H4 (cell line): ENCODE measurements around the gene TMEM86A. TPM values are rescaled to one million over a fixed set of nuclear protein-coding genes. Genes with fewer than 3 reads are reported as not detected.
A peak's percentile ranks its signal among the peaks of the same experiment; 100 is the strongest.

Experiments
- DNase-seq: peaks from one replicate; pipeline ENCODE4 v3.0.0-alpha.2; 2015; ENCODE audit warnings: low spot score
- total RNA-seq: library from RNA; depleted of rRNA; stranded (reverse); fragments of >200 nt; shearing (Covaris generic); gene quantifications from 2 replicates; pipeline ENCODE4 v1.2.3, GENCODE V29; 2014

TMEM86A gene
- total RNA-seq, 1 experiment from 2014 or later = 3.5 TPM

DNA sequence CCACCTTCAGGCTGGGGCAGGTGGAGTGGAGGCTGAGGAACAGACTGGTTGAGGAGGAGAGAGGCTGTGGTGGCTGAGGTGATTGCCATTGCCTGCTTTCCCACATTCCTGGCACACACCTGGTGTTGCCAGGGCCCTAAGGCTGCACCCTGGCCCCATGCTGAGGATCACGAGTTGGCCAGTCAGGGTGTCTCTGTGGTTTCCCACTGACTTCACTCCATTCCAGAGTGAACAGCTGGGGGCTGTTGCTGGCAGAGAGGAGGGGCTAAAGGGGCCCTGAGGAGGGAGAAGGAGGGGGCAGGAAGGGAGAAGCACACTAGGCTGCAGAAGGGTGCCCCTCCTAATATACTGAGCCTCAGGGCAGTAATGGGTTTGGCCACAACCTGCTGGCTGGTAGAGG lies 1.8 kb downstream of the TMEM86A start:
- peak; percentile 70 for DNase-seq

DNA sequence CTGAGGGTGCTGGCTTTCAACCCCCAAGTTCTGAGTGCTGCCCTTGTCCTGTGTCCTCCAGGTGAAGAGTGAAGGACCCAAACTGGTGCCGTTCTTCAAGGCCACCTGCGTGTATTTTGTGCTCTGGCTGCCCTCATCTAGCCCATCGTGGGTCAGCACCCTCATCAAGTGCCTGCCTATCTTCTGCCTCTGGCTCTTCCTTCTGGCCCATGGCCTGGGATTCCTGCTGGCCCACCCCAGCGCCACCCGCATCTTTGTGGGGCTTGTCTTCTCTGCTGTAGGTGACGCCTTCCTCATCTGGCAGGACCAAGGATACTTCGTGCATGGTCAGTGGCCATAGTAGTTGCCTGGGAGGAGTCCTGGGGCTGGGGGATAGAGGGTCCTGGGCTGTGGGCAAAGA lies 2.3 kb downstream of the TMEM86A start:
- no peak for DNase-seq

GRCh38 chr11:18701614-18702216 lies 3.1 kb downstream of the TMEM86A start:
- no peak for DNase-seq

- no peak for DNase-seq
Measured at GRCh38 chr11:18703001-18703763, 4.6 kb downstream of the TMEM86A start.

GRCh38 chr11:18704045-18704645 lies 5.6 kb downstream of the TMEM86A start:
- no peak for DNase-seq

GRCh38 chr11:18704698-18705097 lies 6.1 kb downstream of the TMEM86A start:
- no peak for DNase-seq

DNA sequence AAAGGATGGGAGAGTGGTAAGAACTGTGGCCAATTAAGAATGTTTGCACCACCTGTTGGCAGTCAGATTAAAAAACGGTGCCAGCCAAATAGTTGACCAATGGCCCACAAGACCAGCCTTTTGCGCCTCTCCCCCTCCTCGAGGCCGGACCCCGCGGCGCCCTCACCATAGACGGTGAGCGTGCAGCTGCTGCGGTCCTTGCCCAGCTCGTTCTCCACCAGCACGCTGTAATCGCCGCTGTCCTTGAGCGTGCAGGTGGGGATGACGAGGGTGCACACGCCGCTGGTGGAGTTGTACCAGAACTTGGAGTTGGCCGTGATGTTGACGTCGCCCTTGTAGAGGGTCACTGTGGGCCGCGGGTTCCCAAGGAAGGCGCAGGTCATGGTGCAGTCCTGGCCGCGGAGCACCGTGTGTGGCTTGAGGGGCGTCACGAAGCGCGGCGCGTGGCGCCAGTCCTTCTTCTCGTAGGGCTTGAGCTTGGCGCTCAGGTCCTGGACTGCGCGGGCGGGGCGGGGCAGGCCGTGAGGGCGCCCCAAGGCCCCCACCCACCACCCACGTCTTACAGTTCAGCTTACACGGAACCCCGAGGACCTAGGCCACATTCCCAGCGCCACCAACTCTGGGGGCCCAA lies 7.2 kb downstream of the TMEM86A start:
- DNase-seq = no peak

DNA sequence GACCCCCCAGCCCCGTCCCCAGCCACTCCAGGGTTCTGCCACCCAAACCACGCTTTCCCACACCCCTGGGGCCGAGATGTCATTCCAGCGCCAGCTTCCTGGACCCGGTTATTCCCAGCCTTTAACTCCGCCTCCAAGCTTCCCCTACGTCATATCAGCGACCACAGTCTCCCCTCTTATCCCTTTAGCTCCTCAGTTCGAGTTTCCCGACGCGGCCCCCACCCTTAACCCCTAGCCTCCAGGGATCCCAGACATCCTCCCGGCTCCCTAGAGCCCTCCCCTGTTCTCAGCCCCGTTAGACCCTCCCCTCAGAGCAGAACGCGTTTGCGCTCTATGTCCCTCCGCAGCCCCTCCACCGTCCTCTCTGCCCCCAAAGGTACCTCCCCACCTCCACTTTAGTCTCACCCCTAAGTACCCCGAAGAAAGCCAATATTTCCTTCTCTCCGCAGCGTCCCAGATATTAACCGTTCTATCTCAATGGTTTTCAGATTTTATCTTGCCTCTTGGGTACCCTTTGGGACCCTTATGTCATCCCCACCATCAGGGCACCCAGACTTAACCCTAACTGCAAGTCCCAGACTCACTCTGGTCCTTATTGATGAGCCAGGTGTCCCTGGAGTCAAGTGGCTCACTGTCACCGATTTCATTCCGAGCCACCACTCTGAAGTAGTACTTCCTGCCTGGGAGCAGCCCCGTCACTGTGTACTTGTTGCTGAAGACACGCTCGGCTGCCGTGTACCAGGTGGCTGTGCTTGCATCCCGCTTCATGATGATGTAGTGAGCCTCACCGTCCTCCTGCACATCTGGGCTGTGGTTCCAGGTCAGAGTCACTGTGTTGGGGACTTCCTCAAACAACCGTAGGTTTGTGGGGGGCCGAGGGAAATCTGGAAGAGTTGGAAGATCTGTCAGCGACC lies 8.0 kb downstream of the TMEM86A start:
- no peak for DNase-seq

DNA sequence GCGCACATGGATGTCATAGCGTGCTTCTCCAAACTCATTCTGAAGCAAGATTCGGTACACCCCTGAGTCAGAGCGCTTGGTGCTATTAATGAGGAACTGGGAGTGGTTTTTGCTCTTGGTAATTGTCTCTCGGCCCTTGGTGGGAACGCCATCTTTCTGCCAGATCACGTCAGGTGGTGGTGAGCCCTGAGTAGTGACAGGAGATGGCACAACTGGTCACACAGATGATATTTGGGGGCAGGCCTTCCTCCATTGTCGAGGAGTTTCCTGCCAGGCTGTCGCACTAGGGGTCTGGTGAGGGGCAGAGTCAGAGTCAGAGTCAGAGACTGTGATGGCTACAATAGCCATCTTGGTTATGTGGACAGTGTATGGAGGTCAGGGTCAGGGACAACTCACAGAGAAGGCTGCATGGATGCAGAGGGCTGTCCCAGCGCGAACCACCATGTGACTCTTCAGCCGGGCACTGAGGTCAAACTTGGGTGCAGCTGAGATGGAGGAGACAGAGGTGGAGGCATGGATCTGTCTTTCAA lies 9.3 kb downstream of the TMEM86A start:
- DNase-seq = no peak

GRCh38 chr11:18709414-18709813 lies 10.8 kb downstream of the TMEM86A start:
- no peak for DNase-seq

DNA sequence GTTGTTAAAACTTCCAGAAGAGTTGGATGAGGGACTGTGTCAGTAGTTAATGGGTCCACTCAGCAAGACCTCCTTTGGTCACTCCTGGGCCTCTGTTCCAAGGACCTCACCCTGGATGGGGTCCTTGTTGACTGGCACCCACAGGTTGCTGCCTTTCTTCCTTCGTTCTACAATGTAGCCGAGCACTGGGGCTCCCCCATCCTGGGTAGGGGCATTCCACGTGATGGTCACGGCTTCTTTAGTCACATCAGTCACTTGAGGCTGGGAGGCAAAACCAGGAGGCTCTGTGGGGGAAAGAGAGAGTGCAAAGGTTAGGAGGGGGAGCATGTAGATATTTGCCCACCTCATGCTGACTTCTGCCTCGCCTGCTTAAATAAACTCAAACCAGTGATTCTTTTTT lies 12.0 kb downstream of the TMEM86A start:
- no peak for DNase-seq

DNA sequence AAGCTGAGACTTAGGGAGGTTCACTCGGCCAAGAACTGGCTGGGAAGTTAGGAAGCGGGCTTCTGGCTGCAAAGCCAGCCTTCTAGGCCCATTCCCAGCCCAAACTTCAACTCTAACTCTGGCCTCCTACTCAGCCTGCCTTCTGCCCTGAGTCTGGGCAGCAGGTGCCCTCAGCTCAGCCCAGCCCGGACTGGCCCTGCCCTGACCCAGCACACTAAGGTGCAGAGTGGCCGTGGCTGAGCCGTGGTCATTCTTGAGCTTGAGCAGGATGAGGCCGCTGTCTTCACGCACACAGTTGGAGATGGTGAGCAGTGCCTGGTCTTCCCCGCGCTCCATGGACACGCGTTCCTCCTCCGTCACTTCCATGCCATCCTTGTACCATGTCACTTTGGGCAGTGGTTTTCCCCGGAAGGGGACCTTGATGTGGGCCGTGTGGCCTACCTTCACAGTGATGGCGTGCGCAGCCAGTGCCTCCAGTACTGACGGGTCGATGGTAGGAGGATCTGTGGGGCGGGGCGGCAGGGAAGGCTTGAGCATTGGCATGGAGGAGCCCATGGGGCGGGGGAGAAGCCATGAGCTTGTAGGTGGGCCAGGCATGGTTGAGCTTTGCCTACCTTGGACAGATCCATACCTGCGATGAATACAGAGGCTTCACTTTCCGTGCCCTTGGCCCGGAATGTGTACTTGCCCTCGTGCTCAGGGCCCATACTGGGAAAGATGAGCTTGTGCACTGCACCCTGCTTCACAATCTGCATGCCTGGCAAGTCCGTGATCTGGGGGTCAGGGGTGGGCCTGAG lies 15.3 kb downstream of the TMEM86A start:
- DNase-seq = no peak

- DNase-seq = no peak
Measured at GRCh38 chr11:18714443-18714780, 15.8 kb downstream of the TMEM86A start.

- DNase-seq = no peak
Measured at GRCh38 chr11:18715476-18715875, 16.9 kb downstream of the TMEM86A start.

GRCh38 chr11:18720091-18720807 lies 21.7 kb downstream of the TMEM86A start:
- no peak for DNase-seq

- no peak for DNase-seq
Measured at GRCh38 chr11:18720808-18721560, 22.4 kb downstream of the TMEM86A start.

DNA sequence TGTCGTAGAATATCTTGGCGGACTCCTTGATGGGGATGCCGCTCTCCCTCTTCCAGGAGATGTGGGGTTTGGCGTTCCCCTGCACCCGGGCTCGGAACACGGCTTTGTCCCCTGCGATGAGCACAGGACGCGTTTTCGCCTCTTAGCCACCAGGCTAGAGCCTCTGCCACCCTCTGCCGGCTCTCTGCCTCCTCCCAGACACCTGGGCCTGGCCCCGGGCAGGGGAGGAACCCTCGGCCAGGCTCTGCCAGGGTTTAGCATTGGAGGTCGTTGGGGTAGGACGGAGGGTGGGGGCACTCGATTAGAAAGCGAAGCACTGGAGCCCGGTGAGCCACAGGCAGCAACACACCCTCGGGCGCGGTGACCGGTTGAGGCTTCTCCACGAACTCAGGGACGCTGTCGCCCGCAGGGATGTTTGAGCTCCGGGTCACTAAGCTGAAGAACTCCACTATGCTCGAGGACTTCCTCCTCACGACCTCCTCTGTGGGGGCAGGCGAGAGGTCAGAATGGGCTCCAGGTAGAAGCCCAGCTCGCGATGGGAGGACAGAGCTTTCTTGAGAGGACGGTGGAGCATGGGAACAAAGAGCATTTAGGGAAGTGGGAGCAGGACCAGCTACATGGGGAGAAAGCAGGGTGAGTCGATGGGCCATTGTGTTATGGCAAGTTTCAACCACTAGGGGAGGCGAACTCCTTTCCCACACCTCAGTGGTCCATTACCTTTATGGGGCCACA lies 23.1 kb downstream of the TMEM86A start:
- no peak for DNase-seq

- DNase-seq = no peak
Measured at GRCh38 chr11:18722293-18722637, 23.7 kb downstream of the TMEM86A start.

GRCh38 chr11:18723991-18724390 lies 25.4 kb downstream of the TMEM86A start:
- no peak for DNase-seq
